Fibroblast of skin of right biceps (primary cell): ENCODE results near the gene AHDC1.

Experiments used
- DNase-seq: peaks from one replicate; pipeline ENCODE4 v3.0.0-alpha.2; 2013

AHDC1 gene

GRCh38 chr1:27575840-27576331, 28.1 kb downstream of the AHDC1 start:
- peak; percentile 44 for DNase-seq

- peak; percentile 89 for DNase-seq
Measured at GRCh38 chr1:27574871-27575831, 28.8 kb downstream of the AHDC1 start.

GRCh38 chr1:27574001-27574781, 29.8 kb downstream of the AHDC1 start:
- no peak for DNase-seq

GRCh38 chr1:27572679-27573426, 31.1 kb downstream of the AHDC1 start:
- peak; percentile 70 for DNase-seq

DNA sequence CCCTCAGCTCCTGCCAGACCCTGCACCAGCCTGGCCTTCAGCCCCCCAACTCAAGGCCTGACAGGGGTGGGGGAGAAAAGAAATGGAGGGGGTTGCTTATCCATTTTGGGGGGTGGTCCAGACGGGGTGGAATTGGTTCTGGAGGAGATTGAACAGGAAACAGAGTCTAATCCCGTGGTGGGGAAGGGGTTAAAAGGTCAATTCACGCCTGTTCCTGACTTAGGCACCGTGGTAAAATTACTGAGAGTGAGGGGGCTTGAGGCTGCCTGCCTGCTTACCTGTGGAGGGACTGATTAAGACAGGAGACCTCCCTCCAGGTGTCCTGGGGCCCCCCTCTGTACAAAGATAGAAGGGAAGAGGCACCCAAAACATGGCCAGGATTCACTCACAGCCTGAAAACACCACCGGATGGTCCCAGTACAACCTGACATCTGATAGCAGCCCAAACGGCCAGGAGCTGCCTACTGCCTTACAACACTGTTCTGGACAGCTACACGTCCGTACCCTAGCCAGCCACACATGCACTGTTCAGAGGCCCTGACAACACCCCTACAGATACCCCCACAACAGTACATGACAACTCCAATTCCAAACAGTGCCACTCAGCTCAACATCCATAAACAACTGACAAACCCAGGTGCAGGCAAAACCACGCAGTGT, 31.8 kb downstream of the AHDC1 start:
- no peak for DNase-seq

GRCh38 chr1:27571439-27572018, 32.4 kb downstream of the AHDC1 start:
- no peak for DNase-seq

DNA sequence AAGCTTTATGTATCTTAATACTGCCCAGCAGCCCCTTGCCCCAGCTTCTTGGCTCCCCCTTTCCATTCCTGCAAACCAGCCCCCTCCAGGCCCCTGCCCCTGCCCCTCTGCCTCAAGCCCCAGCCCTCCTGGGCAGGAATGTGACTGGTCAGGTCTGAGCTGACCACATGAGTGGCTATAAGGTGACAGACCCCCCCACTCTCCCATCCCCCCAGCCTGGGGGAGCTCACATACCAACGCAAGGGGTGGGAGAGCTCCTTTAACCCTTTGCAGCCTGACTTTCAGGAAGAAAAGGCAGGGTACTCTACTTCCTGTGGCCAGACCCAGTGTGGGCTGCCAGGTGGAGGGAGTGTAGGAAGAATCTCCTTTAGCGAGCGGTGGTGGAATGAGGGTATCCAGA, 33.2 kb downstream of the AHDC1 start:
- DNase-seq: no peak

- DNase-seq: no peak
Measured at GRCh38 chr1:27570356-27570755, 33.6 kb downstream of the AHDC1 start.

GRCh38 chr1:27569506-27570291, 34.2 kb downstream of the AHDC1 start:
- DNase-seq: no peak

GRCh38 chr1:27569088-27569460, 34.9 kb downstream of the AHDC1 start:
- no peak for DNase-seq

DNA sequence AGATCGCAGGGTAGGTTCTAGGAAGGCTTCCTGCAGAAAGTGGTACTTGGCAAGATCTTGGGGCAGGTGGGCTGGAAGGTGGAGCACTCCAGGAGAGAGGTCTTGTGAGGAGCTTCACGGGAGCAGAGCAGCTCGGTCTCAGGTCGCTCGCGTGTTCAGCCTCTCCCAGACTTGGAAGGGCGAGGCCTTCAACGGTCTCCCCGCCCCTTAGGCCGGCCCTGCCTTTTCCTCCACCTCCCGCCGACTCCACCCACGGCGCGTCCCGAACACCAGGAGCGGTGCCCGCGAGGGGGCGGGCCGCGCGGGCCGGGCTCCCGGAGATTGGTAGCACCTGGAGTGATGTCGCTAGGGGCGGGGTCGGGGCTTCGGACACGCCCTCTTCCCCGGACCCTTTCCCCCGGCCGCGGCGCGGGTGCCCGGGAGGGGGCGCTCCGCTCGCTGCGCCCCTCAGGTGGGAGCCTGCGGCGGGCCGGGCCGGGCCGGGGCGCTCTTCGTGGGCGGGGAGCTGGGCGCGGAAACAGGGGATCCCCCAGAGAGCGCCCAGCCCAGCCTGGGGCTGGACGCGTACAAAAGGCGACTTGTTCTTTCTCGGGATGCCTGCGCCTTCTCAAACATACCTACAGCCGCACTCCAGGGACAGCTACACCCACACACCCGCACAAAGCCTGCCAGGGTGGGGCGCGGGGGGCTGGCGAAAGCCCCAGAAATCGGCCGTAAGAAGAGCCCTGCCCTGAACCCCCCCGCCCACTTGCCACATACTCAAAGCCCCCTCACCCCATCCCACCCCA, 35.5 kb downstream of the AHDC1 start:
- peak; percentile 92 for DNase-seq

GRCh38 chr1:27567971-27568299, 36.0 kb downstream of the AHDC1 start:
- no peak for DNase-seq

DNA sequence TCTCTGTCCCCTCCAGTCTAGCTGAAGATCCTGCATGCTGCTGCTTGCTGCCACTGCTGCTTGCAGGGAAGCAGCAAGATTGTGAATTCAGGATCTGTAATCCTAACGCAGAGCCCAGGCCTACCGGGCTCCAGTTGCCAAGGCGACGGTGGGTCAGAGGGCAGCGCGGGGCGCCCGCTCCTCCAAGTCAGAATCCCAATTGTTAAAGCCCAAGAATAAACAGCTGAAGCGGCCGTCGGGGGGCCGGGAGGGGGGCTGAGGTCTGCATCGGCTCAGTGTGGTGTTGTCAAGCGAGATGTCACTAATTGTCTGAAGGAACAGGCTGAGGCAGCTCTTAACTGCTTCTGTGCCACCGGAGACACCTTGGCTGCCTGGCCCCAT, 36.8 kb downstream of the AHDC1 start:
- no peak for DNase-seq

DNA sequence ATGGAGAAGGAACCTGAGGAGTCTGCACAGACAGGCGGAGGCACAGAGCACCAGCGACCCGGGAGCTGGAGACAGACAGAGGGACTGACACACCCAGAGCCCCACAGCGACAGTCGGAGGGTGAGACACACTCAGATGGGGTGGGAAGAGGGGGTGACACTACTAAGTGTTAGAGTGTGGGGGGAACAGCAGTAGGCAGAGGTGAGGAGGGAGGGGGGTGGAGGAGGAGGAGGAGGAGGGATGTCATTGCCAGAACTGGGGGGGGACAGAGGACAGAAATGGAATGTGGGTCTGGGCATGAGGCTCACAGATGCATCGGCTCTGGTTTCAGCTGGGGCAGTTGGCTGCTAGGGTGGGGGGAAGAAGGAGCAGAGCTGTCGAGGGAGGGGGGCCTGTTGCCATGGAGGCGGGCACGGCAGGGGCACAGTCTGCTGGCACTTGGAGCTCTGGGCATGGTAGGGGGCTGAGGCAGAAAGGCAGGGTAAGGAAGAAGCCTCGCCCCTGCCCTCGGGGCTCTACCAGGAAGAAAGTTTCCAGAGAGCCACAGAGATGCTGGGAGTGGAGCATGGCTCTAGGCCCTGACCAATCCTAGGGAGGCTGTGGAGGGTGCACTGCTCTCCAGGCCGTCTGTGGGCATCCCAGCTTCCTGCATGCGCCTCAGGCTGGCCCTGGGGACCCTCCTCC, 37.3 kb downstream of the AHDC1 start:
- peak; percentile 38 for DNase-seq

GRCh38 chr1:27564710-27565649, 39.0 kb downstream of the AHDC1 start:
- DNase-seq: no peak

DNA sequence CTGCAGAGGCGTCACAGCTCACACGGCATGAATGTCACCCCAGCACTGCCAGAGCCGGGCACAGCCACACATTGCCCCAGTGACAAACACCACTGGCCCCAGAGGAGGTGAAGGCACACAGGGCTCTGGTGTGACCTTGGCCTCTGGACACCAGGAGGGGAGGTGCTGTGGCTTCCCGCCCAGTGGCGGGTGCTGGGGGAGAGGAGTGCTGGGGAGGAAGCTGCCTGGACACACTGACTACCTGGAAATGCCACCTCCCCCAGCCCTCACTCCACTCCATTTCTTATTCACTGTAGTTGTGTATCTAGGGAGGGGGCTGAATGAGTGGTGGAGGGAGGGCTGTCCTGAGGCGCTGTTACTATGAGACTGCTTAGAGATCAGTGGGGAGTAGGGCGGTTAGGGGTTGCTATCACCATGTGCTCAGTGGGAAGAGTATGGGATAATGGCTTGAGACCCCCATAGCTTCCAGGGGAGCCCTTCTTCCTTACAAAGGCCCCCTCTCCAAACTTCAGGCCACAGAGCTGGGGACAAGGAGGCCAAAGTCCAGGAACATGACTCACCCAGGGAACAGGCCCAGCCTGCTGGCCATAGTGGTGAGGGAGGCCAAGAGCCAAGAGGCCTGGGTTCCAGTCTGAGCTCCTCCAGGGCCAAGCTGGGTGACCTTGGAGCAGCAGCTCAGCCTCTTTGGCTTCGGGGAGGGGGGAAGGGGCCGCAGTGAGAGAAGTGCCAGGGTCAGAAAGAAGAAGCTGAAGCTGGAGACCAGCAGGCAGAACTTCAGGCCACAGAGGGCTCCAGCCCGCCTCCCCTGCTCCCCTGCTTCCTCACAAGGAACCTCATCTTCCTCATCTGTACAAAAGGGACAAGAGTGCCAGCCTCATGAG, 40.1 kb downstream of the AHDC1 start:
- no peak for DNase-seq

DNA sequence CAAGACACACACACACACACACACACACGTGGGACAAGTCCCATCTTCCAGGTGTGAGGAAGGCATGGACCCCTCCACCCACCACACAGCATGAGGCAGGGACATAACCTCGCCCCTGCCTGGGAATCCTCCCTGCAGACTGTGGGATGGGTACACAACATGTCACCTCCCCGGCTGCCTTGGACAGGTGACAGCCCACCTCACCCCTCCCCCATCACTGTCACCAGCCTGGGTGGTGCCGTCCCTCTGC, 40.7 kb downstream of the AHDC1 start:
- no peak for DNase-seq
